ENCODE measurements around the gene TLL1.

DNA sequence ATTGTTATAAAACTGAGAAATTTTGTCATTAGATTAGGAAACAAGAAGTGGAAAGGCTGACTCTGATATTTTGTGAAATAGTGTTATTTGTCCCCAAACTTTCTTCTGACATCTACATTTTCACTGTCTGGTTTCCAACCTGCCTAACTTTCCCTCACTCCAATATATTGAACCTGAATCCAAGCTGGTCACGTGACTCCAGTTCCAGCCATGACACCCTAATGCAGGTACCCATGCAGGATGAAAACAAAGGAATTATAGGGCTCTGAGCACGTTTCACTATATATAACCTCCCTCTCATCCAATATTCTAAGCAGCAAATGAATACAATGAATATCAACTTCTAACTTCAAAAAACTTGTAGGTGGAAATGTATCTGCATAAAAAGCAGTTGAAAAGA lies 231.6 kb downstream of the TLL1 start:
- TF ChIP-seq, protein P1, sequence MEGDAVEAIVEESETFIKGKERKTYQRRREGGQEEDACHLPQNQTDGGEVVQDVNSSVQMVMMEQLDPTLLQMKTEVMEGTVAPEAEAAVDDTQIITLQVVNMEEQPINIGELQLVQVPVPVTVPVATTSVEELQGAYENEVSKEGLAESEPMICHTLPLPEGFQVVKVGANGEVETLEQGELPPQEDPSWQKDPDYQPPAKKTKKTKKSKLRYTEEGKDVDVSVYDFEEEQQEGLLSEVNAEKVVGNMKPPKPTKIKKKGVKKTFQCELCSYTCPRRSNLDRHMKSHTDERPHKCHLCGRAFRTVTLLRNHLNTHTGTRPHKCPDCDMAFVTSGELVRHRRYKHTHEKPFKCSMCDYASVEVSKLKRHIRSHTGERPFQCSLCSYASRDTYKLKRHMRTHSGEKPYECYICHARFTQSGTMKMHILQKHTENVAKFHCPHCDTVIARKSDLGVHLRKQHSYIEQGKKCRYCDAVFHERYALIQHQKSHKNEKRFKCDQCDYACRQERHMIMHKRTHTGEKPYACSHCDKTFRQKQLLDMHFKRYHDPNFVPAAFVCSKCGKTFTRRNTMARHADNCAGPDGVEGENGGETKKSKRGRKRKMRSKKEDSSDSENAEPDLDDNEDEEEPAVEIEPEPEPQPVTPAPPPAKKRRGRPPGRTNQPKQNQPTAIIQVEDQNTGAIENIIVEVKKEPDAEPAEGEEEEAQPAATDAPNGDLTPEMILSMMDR (conservative IDR thresholded peaks at IDR 0.05; ENCODE audit: low read depth, low read length): no peak
- no peak for TF ChIP-seq EZH2 (IDR thresholded peaks at IDR 0.05; ENCODE audit: borderline replicate concordance, low read depth, low read length, poor library complexity, severe bottlenecking)
